Measurements from ENCODE around the gene DTNBP1. TPM values are rescaled to one million over a fixed set of nuclear protein-coding genes. Genes with fewer than 3 reads are reported as not detected.

The DTNBP1 gene
- total and polyA plus RNA-seq, 4 donors: 3.1 to 6.0 (median 4.3) TPM

DNA sequence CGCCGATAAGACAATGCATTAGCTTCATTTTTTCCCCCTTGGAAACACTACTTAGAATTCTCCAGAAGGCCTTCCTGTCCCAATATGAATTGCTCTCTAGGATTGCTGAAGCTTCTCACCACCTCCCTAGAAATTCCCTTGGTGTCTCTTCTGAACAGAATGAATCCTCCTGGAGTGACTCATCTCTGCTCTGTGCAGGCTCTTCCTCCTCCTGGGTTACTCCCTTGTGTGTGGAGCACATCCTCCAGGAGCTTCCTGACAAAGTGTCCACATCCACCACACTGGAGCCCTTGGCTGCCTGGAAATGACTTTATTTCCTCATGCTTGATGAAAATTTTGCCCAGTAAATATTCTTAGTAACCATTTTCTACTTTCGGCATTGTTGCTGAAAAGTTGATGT is 54.4 kb downstream of the DTNBP1 start:
- TF ChIP-seq NR2F2 (IDR thresholded peaks at IDR 0.05) (no peak), HNF4A (conservative IDR thresholded peaks at IDR 0.05) (no peak), JUND (IDR thresholded peaks at IDR 0.05) (peak in 1 of 2 donors; percentile 26)
- TF ChIP-seq, protein P1, sequence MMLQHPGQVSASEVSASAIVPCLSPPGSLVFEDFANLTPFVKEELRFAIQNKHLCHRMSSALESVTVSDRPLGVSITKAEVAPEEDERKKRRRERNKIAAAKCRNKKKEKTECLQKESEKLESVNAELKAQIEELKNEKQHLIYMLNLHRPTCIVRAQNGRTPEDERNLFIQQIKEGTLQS (IDR thresholded peaks at IDR 0.05): no peak
- no peaks in the 10 kb centered on the region for H3K9me3 ChIP-seq (ENCODE audit: control insufficient read depth in 4 of 4, low read length in 3 of 4)
- no peak for DNase-seq (ENCODE audit: low spot score)

DNA sequence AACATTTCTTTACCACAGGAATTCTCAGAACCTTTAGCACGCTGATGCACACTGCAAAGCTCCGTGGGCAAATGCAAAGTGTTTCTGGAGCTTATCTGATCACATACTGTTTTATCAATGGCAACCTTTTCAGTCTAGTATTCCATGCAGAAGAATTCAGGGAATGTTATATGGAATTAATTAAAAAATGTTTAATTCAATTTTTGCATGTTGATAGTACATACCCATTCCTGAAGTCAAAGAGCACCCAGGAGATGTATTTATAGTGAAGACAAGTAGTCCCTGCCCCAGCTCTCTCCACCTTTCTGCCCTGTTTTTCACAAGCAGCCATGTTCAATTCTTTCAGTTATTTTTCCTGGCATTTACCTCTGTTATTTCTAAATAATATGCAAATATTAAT is 55.2 kb downstream of the DTNBP1 start:
- H3K27ac ChIP-seq (ENCODE audit: low read depth in 1 of 2, low read length in 2 of 2): no peak overlapping the region
- WGBS: 97% methylated on average over 2 of the region's 2 CpGs
- TF ChIP-seq SP1 (IDR thresholded peaks at IDR 0.05): no peak
- no peak for TF ChIP-seq FOXA2 (IDR thresholded peaks at IDR 0.05)
- no peak for TF ChIP-seq YY1 (IDR thresholded peaks at IDR 0.05)
- TF ChIP-seq GABPA (IDR thresholded peaks at IDR 0.05 in 1 of 2, conservative IDR thresholded peaks at IDR 0.05 in 1 of 2): no peak
- TF ChIP-seq, protein P2, sequence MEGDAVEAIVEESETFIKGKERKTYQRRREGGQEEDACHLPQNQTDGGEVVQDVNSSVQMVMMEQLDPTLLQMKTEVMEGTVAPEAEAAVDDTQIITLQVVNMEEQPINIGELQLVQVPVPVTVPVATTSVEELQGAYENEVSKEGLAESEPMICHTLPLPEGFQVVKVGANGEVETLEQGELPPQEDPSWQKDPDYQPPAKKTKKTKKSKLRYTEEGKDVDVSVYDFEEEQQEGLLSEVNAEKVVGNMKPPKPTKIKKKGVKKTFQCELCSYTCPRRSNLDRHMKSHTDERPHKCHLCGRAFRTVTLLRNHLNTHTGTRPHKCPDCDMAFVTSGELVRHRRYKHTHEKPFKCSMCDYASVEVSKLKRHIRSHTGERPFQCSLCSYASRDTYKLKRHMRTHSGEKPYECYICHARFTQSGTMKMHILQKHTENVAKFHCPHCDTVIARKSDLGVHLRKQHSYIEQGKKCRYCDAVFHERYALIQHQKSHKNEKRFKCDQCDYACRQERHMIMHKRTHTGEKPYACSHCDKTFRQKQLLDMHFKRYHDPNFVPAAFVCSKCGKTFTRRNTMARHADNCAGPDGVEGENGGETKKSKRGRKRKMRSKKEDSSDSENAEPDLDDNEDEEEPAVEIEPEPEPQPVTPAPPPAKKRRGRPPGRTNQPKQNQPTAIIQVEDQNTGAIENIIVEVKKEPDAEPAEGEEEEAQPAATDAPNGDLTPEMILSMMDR (IDR thresholded peaks at IDR 0.05; ENCODE audit: low read depth, low read length, missing input control): no peak
- no peak for TF ChIP-seq HNF4A (conservative IDR thresholded peaks at IDR 0.05)

More for the DNA sequence above, 54.4 kb downstream of the DTNBP1 start:
- Histone ChIP-seq H3K36me3 (ENCODE audit: control insufficient read depth in 4 of 4, insufficient read depth in 3 of 4, low read depth in 1 of 4, low read length in 3 of 4) (peaks cover 0 to 3% (median 1%) of the 10 kb centered on the region in 4 donors), H3K27me3 (ENCODE audit: control insufficient read depth in 4 of 4, insufficient read depth in 4 of 4, low read length in 3 of 4) (no peaks in the 10 kb centered on the region), H3K27ac (ENCODE audit: low read depth in 1 of 2, low read length in 2 of 2) (no peak overlapping the region), H3K4me3 (ENCODE audit: low read depth in 1 of 3, low read length in 3 of 3) (no peak overlapping the region), H3K4me1 (ENCODE audit: control insufficient read depth in 4 of 4, insufficient read depth in 4 of 4, low read length in 3 of 4) (no peaks in the 10 kb centered on the region), H3K9ac (ENCODE audit: low read depth in 1 of 2, low read length in 2 of 2) (no peak overlapping the region)
- WGBS: 92% methylated on average over 3 of the region's 3 CpGs

DNA sequence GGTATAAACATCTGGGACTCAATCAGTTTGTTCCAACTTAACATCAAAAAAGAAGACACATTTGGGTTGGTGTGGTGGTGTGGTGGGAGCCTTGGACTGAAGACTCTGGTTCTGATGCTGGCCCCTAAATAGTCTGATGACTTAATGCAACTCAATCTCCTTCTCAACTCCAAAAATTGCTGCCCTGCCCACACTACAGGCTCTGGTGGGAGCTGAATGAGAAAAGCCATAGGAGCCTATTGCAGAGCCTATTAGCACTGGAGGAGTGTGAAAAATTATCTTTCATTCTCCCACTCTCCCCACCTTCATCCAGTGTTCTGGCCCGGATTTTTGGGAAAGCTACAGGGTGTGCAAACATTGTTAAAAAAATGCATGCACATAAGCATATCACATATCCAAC is 56.5 kb downstream of the DTNBP1 start:
- Histone ChIP-seq H3K9me3 (ENCODE audit: control insufficient read depth in 4 of 4, low read length in 3 of 4) (no peaks in the 10 kb centered on the region), H3K4me1 (ENCODE audit: control insufficient read depth in 4 of 4, insufficient read depth in 4 of 4, low read length in 3 of 4) (no peaks in the 10 kb centered on the region), H3K36me3 (ENCODE audit: control insufficient read depth in 4 of 4, insufficient read depth in 3 of 4, low read depth in 1 of 4, low read length in 3 of 4) (peaks cover 0 to 3% (median 3%) of the 10 kb centered on the region in 4 donors), H3K27ac (ENCODE audit: low read depth in 1 of 2, low read length in 2 of 2) (no peak overlapping the region), H3K27me3 (ENCODE audit: control insufficient read depth in 4 of 4, insufficient read depth in 4 of 4, low read length in 3 of 4) (no peaks in the 10 kb centered on the region), H3K9ac (ENCODE audit: low read depth in 1 of 2, low read length in 2 of 2) (no peak overlapping the region), H3K4me3 (ENCODE audit: low read depth in 1 of 3, low read length in 3 of 3) (no peak overlapping the region)
- DNase-seq (ENCODE audit: low spot score): no peak
- WGBS: 92% methylated on average over 1 of the region's 1 CpG
- no peak for TF ChIP-seq SP1 (IDR thresholded peaks at IDR 0.05)
- no peak for TF ChIP-seq YY1 (IDR thresholded peaks at IDR 0.05)
- TF ChIP-seq FOXA1 (IDR thresholded peaks at IDR 0.05): no peak
- TF ChIP-seq, protein P3, sequence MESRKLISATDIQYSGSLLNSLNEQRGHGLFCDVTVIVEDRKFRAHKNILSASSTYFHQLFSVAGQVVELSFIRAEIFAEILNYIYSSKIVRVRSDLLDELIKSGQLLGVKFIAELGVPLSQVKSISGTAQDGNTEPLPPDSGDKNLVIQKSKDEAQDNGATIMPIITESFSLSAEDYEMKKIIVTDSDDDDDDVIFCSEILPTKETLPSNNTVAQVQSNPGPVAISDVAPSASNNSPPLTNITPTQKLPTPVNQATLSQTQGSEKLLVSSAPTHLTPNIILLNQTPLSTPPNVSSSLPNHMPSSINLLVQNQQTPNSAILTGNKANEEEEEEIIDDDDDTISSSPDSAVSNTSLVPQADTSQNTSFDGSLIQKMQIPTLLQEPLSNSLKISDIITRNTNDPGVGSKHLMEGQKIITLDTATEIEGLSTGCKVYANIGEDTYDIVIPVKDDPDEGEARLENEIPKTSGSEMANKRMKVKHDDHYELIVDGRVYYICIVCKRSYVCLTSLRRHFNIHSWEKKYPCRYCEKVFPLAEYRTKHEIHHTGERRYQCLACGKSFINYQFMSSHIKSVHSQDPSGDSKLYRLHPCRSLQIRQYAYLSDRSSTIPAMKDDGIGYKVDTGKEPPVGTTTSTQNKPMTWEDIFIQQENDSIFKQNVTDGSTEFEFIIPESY (IDR thresholded peaks at IDR 0.05): no peak
- no peak for TF ChIP-seq HNF4A (conservative IDR thresholded peaks at IDR 0.05)
- TF ChIP-seq JUND (IDR thresholded peaks at IDR 0.05): no peak
- TF ChIP-seq FOXA2 (IDR thresholded peaks at IDR 0.05): no peak
- no peak for TF ChIP-seq HNF4G (IDR thresholded peaks at IDR 0.05)
- no peak for TF ChIP-seq TAF1 (conservative IDR thresholded peaks at IDR 0.05)
- no peak for TF ChIP-seq GABPA (IDR thresholded peaks at IDR 0.05 in 1 of 2, conservative IDR thresholded peaks at IDR 0.05 in 1 of 2)
- no peak for TF ChIP-seq RAD21 (IDR thresholded peaks at IDR 0.05)
- TF ChIP-seq, protein P4, sequence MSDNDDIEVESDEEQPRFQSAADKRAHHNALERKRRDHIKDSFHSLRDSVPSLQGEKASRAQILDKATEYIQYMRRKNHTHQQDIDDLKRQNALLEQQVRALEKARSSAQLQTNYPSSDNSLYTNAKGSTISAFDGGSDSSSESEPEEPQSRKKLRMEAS (IDR thresholded peaks at IDR 0.05): no peak
- TF ChIP-seq RXRA (IDR thresholded peaks at IDR 0.05): no peak
- no peak for TF ChIP-seq EGR1 (IDR thresholded peaks at IDR 0.05; ENCODE audit: low read depth in 2 of 2)
- TF ChIP-seq, protein P5, sequence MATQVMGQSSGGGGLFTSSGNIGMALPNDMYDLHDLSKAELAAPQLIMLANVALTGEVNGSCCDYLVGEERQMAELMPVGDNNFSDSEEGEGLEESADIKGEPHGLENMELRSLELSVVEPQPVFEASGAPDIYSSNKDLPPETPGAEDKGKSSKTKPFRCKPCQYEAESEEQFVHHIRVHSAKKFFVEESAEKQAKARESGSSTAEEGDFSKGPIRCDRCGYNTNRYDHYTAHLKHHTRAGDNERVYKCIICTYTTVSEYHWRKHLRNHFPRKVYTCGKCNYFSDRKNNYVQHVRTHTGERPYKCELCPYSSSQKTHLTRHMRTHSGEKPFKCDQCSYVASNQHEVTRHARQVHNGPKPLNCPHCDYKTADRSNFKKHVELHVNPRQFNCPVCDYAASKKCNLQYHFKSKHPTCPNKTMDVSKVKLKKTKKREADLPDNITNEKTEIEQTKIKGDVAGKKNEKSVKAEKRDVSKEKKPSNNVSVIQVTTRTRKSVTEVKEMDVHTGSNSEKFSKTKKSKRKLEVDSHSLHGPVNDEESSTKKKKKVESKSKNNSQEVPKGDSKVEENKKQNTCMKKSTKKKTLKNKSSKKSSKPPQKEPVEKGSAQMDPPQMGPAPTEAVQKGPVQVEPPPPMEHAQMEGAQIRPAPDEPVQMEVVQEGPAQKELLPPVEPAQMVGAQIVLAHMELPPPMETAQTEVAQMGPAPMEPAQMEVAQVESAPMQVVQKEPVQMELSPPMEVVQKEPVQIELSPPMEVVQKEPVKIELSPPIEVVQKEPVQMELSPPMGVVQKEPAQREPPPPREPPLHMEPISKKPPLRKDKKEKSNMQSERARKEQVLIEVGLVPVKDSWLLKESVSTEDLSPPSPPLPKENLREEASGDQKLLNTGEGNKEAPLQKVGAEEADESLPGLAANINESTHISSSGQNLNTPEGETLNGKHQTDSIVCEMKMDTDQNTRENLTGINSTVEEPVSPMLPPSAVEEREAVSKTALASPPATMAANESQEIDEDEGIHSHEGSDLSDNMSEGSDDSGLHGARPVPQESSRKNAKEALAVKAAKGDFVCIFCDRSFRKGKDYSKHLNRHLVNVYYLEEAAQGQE (IDR thresholded peaks at IDR 0.05): no peak
- TF ChIP-seq, protein P2 (IDR thresholded peaks at IDR 0.05; ENCODE audit: low read depth, low read length, missing input control): no peak
- no peak for TF ChIP-seq NR2F2 (IDR thresholded peaks at IDR 0.05)

More for the DNA sequence above, 55.2 kb downstream of the DTNBP1 start:
- Histone ChIP-seq H3K4me1 (ENCODE audit: control insufficient read depth in 4 of 4, insufficient read depth in 4 of 4, low read length in 3 of 4) (no peaks in the 10 kb centered on the region), H3K4me3 (ENCODE audit: low read depth in 1 of 3, low read length in 3 of 3) (no peak overlapping the region), H3K9me3 (ENCODE audit: control insufficient read depth in 4 of 4, low read length in 3 of 4) (no peaks in the 10 kb centered on the region), H3K9ac (ENCODE audit: low read depth in 1 of 2, low read length in 2 of 2) (no peak overlapping the region), H3K36me3 (ENCODE audit: control insufficient read depth in 4 of 4, insufficient read depth in 3 of 4, low read depth in 1 of 4, low read length in 3 of 4) (peaks cover 0 to 3% (median 1%) of the 10 kb centered on the region in 4 donors), H3K27me3 (ENCODE audit: control insufficient read depth in 4 of 4, insufficient read depth in 4 of 4, low read length in 3 of 4) (no peaks in the 10 kb centered on the region)
- no peak for DNase-seq (ENCODE audit: low spot score)

Data from liver (tissue), 9 donors.